Omental fat pad (tissue), 4 donors: ENCODE results near the gene SCART1. TPM values are rescaled to one million over a fixed set of nuclear protein-coding genes. Genes with fewer than 3 reads are reported as not detected.
"Not testable (repeated sequence)": the region's sequence is repeated elsewhere in the genome, so short reads cannot be mapped to it uniquely, and the experiment has no call there.

Source experiments
- ATAC-seq: fragments of 150-250 bp; one replicate; pipeline ENCODE4 v1.9.1; 2016; ENCODE audit warnings: mild to moderate bottlenecking, moderate library complexity; ENCODE audit not compliant: low FRiP score
- DNase-seq: peaks from one replicate; pipeline ENCODE4 v3.0.0-alpha.2; 2019; ENCODE audit warnings: low spot score
- CTCF ChIP-seq, 3 donors: fragments of 450-650 bp; IDR thresholded peaks; one replicate each; pipeline ENCODE4 v1.5.1; 2016 to 2017; ENCODE audit warnings: antibody characterized with exemption in 3 of 3, mild to moderate bottlenecking in 3 of 3, moderate library complexity in 2 of 3
- total RNA-seq, 4 donors: library from RNA; depleted of rRNA; stranded (reverse); fragments of >200 nt; gene quantifications; one replicate each; pipeline ENCODE4 v1.1.0, GENCODE V29; 2016

Gene SCART1
- total RNA-seq, 4 donors from 2014 or later, result 1.3 to 5.2 (median 2.0) TPM

GRCh38 chr10:133464582-133465031, 10.9 kb downstream of the SCART1 start:
- DNase-seq (peak; percentile 12), ATAC-seq (no peak)
- TF ChIP-seq CTCF (IDR thresholded peaks at IDR 0.05), result no peak

DNA sequence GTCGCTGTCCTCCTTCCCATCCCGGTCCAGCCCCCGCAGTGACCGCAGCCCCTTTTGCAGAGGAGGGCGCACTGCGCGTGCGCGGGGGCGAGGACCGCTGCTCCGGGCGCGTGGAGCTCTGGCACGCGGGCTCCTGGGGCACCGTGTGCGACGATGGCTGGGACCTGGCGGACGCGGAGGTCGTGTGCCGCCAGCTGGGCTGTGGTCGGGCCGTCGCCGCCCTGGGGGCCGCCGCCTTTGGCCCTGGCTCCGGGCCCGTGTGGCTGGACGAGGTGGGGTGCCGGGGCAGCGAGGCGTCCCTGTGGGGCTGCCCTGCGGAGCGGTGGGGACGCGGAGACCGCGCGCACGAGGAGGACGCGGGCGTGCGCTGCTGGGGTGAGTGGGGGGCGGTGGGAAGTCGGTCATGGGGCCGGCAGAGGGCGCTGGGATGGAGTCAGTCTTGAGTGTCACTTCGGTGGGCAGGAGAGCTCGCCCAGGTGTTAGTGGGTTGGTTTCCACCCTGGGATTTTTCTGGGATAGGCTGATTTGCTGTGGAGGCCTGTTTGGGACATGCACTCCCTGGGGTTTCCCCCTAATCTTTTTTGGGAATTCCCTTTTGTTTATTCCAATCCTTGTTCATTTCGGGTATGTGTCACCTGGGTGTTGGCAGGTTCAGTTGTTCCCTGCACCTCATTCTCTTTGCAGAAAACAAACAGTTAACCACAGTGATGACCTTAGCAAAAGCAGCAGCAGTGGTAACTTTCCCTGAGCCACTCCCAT, 11.6 kb downstream of the SCART1 start:
- TF ChIP-seq CTCF (IDR thresholded peaks at IDR 0.05), result no peak
- DNase-seq (no peak), ATAC-seq (no peak)

GRCh38 chr10:133465950-133466474, 12.3 kb downstream of the SCART1 start:
- no peak for DNase-seq
- TF ChIP-seq CTCF (IDR thresholded peaks at IDR 0.05), result no peak
- no peak for ATAC-seq

DNA sequence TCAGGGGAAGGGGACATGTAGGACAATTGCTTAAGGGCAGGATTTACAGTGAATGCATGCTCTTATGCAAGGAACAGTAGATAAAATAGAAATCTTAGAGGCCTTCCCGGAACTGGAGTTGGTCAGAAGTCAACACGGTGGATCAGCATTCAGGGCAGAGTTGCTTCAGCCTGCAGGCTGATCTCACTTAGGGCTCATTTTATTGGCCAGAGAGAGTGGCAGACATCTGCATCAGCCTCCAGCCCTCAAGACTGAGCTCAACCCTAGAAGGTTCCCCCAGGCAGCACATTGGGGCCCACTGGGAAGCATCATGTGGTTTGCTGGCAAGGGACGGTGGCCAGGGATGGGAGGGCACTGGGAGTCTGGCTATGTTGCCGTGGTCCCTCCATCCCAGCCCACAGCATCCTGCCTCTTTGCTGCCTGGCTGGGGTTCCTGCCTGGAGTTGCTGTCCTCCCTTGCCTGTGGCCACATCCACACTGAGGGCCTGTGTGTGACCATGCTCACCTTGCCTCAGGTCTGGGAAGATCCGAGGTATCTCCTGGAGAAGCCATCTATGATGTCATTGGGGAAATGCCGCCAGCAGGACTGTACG, 13.0 kb downstream of the SCART1 start:
- ATAC-seq (no peak), DNase-seq (no peak)
- TF ChIP-seq CTCF (IDR thresholded peaks at IDR 0.05), result no peak

DNA sequence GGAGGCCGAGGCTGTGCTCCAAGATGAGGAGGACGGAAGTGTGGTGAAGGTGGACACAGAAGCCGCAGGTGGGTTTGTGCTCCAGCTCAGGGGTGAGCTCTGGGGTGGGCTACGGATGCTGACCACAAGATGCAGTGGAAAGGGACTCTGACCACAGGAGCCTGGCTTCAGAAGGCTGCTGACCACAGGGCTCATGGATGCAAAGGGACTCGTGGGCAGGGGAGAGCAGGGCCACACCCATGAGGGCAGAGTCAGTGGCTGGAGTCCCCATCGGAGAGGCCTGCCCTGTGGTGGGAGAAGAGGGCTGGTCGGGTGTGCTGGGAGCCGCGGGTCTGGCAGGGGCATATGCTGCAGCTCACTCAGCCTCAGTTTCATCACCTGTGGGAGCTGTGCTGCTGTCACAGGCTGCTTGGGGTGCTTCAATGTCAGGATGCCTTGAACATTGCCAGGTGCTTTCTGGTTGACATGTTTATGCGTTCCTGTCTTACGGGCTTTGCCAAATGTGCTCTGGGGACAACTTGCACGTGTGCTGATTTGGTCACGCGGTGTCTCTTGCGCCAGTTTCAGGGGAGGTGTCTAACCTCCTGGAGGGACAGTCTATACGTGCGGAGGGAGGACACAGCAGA, 13.7 kb downstream of the SCART1 start:
- ATAC-seq, result no peak
- no peak for TF ChIP-seq CTCF (IDR thresholded peaks at IDR 0.05)
- no peak for DNase-seq

- not testable (repeated sequence) for ATAC-seq
These were observed 15.5 kb downstream of the SCART1 start for GRCh38 chr10:133469205-133469604.

DNA sequence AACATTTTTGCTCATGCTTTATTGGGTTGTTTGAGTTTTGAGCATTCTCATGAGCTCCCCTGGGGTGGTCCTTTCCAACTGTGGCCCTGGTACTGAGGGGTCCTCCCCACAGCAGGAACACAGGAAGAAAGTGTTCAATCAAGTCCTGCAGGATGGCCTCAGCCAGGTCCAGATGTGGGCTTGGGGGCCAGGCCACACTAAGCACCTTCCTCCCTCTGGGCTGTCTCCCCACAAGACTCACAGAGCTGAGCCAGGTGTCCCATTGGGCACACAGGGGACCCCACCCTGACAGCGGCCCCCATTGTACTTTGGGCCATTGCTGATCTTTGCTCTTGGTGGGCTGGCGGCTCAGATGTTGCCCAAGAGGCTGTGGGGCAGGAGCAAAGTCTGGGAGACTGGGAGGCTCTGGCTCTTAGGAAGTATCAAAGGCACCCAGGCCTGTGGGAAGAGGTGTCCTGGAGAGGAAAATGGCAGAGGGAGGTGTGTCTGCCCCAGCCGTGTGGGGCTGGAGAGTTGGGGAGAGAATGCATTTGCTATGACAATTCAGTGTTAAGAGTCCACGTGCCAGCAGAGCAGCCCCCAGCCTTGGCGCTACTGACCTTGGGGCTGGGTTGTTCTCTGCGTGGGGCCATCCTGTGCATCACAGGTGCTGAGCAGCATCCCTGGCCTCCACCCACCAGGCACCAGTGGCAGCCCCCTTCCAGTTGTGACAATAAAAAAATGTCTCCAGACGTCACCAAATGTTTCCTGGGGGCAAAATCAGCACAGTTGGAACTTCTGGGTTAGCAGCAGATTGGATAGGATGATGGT, 17.8 kb downstream of the SCART1 start:
- TF ChIP-seq CTCF (IDR thresholded peaks at IDR 0.05), result no peak
- ATAC-seq, result no peak
- no peak for DNase-seq

More at GRCh38 chr10:133469205-133469604, 15.5 kb downstream of the SCART1 start:
- not testable (repeated sequence) for DNase-seq
